Stimulated activated CD4-positive, alpha-beta T cell treated with anti-CD3 and anti-CD28 coated beads, Interleukin-1b, Interleukin-23, amount 100 ng/mL, for 4 hours (primary cell): Measurements from ENCODE around the gene ABHD5.

Source experiments
- DNase-seq, 2 donors: peaks; one replicate each; pipeline ENCODE4 v3.0.0-alpha.2; 2020; ENCODE audit warnings: low read depth in 2 of 2

ABHD5 gene

DNA sequence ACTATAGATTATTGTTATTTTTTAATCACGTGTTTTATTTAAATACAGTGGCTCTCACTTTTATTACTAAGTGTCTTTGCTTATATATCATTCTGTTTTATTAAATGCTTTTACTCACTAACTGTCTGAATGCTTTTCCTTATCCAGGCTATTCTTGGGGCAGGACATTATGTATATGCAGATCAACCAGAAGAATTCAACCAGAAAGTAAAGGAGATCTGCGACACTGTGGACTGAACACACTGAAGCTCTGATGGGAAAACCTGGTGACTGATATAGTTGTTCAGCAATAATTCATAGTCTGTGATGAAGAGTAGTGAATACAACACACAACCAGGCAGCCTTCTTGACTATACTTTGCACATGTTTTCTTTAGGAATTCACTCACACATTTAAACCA is 27.6 kb downstream of the ABHD5 start:
- no peak for DNase-seq

DNA sequence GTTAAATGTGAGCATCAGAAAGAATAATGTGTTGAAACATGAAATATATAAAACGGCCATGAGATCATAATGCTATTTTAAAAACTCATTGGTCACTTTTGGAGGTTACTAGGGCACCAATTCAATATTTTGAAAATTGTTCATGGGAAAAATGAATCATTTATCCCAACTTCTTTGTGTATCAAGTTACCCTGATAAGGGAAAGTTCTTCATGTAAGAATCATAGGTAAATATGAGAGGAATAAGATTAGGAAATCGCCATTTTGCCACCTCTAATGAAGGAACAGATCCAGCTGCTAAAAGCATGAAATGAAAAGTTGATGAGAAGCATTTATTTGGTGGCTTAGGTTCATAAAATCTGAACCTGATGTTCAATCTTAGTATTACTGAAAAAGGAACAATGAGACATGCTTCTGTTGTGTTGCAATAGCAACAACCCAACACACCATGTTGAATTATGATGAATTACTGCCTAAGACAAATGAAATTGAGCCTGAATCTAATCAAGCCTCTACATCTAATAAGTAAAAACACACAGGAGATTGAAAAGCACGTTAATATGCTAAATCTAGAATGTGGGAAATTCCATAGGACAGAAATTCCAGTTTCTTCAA is 32.5 kb downstream of the ABHD5 start:
- no peak for DNase-seq

DNA sequence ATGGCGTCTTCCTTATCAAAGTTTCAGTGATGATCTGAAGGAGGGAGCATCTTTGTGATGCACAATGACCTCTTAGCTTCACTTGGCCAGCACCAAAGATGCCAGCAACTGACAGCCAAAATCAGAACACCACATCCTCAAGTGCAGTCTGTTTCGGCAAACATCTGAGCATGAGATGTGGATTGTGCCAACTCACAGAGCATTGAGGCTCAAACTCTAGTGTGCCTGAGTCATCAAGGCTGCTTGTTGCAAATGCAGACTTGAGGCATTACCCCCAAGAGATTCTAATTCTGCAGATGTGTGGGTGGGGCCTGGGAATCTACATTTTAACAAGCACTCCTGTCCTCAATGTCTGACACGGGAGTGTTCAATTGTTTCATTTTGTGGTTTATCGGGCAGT is 35.8 kb downstream of the ABHD5 start:
- DNase-seq: no peak

DNA sequence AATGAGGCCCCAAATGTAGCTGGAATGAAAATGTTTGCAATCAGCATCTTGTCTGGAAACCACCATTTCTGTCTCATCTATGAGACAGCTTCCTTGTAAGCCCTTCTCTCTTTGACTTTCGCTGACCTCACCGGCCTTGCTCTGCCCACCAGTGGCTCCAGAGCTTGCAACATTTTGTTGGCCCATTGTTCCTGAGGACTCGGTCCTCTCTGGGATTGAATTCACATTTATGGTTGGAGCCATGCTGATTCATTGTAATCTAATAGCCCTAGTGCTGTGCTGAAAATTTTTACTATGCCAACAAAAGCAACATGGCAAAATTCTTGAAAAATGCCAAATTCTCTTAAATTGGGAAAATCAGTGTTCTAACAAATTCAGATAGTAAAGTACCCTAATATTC is 37.2 kb downstream of the ABHD5 start:
- no peak for DNase-seq

DNA sequence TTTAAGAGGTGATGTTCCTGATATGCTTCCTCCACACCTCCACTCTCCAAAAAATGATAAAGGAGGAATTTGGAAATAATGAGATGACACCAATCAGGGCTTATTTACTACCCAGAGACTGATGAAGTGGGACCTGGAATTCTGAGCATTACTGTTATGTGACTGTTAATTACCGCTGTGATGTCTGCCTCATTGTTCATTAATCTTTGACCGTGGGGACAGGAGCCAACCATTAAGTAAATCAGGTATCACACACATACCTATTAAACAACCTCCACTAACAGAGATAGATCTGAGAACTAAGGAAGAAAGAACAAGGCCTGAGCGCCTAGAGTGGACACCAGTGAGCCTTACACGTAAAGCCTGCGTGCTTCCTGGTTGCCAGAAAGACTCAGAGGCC is 37.7 kb downstream of the ABHD5 start:
- DNase-seq: no peak

DNA sequence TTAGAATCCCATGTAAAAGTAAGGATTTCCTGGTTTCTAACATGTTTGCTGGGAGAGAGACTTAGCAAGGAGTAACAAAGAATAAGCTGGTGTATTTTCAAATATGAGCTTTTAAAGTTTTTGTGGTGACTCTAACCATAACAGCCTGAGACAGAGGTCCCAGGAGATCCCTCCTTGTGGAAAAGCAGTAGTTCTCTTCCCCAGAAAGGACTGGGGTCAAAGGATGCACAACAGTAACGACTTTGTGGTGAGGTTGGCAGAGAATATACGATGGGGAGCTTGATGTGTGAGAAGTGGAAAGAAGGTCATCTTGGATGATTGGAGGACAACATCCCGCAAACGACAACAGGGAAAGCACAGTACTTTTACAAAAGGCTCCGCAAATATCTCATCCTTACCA is 38.2 kb downstream of the ABHD5 start:
- DNase-seq: no peak

DNA sequence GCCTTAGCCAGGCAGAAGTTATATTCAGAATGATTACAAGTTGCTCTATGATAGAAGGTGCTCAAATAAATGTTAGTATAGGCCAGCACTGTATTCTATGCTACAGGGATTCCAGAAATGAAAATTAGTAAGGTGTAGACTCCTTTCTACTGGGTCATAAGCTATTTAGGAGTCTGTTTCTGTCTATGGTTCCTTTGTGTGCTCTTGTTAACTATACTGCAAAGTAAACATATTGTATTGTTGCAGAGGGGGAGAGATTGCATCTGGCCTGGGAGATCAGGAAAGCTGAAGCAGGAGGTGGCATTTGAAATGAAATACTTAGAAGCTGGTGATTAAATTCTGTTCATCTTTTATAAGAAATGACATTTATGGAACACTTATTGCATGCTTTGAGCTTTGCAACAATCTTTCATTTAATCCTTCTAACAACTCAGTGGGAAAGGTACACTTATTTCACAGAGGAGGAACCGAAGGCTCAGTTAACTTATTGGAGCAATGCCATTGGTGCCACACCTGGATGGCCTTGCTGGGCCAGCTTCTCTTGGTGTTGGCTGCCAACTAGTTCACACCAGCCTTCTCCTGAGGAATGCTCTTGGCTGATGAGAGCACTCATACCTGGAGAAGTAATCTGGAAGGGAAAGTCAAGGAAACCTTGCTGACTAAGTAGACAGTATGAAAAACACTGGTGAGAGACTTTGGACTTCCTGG is 39.1 kb downstream of the ABHD5 start:
- DNase-seq: no peak

DNA sequence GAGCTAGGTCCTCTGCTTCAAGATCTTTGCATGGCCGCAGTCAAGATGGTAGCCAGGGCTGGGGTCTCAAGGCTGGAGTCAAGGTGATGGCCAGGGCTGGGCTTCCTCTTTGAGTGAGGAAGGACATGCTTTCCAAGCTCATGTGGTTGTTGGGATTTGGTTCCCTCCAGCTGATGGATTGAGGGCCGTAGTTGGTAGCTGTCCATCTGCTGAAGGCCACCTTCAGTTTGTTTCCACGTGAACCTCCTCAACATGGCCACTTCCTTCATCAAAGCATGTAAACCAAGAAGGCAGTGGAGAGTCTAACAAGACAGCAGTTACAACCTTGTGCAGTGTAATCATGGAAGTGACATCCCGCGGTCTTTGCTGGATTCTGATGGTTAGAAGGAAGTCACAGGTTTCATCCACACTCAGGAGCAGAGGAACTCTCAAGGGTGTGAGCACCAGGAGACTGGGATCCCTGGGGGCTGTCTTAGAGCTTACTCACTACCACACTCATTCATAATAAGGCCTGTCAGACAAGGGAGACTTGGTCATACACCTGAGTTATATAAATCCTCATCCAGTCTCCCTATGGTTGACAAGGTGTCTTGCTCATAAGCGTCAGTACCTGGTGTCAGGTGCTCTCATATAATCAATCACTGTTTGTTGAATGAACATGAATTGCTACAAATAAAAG is 42.1 kb downstream of the ABHD5 start:
- DNase-seq: no peak

DNA sequence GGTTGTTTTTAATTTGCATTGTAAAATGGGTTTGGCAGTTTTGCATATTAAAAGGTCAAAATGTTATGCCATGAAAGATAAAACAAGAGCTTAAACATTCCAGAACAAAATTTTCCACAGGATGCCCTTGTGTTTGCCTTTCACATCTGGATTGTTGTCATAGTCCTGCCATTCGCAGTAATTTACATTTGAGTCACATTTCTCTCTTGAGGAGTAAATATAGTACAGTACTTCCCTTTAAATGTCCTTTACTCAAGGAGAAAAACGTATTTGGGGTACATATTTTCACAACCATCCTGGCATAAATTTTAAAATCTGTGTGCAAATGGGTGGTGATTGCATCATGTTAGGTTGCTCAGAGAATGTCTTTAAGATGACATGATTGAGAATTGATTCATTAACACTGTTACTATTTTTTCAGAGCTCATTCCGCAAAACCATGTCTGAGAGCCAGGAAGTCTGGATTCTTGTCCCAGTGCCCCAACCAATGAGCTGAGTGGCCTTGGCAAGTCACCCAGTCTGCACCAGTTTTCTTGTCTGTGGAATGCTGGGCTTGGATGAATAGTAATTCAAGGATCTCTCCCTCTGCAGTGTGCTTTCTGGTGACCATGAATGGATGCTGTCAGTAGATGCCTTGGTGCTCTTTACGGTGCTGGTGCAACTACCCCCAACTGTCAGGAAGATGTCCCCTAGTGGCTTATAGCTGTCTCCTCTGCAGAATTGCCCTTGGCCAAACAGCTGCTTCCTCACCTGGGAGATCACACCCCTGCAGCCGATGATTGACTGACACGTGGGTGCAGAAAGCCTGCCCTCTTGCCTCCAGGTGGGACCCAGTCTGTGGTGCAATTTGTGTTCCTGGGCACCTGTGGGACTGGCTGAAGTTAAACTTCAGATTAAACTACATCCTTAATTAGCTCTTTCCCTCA is 43.0 kb downstream of the ABHD5 start:
- no peak for DNase-seq

DNA sequence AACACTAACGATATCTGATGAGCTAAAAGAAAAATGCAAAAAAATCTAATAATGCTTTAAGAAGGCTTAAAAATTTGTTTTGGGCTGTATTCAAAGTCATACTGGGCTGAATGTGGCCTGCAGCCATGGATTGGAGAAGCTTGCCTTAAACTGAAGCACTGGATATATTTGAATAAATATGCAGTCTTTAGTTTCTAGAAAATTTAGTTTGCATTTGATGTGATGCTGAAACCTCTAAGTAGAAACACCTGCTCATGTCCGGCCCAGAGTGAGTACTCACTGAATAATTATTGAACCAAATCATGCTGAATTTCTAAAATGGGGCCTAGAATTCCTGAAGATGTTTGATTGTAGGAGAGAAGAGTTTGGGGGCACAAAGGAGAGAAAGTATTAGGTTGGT is 43.9 kb downstream of the ABHD5 start:
- DNase-seq: no peak

DNA sequence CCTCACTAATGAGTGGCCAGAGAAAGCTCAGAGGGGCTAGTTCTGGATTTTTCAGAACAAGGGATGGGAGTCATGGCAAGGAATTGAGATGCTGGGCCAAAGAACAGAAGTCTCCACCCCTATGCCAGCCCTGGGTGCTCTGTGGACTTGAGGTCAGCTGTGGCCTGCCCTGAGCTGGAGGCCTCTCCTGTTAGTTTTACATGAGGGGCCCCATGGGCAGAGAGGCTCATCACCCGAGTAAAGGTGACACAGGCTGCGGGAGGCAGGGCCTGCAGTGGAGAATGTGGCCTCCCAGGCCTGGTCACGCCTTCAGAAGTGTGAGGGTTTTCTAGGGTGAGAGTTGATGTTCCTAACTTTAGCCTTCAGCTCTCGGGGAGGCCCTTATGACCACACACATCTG is 44.9 kb downstream of the ABHD5 start:
- no peak for DNase-seq

DNA sequence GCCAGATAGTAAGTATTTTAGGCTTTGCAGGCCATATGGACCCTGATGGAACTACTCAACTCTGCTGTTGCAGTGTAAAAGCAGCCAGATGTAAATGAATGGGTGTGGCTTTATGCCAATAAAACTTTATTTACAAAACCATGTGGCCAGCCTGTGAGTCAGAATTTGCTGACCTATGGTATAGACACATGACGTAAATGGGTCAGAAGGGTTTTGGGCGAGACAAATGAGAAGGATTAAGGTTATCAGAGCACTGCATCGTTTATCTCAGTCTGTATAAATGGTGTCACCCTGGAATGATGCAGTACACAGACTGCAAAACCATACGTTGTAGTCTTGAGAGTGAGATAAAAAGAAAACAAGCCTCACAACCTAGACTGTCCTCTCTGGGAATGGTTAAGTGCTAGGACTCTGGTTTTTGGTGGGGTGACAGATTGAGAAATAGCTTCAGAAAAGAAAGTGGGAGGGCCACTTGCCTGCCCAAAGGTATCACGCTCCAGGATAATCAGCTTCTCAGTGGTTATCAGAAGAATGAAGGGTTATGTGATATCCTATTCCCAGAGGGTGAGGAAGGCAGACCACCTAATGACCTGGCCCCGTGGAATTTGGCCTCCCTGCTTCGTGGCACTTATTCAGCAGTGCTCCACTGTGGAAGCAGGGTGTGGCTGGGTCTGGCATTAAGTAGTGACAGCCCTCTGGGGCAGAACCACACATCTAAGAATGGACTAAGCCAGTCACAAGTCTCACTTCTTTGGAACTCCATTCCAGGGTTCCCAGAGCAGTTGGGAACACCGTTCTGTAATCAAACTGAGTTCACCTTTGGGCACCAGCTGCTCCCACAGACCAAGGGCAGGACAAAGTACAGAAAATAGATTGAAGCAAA is 46.1 kb downstream of the ABHD5 start:
- DNase-seq: no peak

DNA sequence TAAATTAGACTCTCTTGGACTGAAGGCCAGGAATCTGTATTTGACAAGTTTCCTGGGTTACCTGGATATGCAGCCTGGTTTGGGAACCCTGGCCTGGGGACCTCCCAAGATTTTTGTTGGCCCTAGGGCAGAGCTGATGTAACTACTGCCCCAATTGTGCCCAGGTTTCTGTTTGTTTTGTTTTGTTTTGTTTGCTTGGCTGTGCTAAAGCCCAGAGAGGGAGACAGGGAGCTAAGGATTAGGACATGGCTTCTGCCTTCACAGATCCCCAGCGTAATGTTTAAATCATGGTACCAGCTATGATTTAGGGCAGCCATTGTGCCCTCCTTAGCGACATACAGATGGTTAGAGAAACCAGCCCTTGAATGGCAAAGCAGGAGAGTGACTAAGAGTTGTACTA is 47.6 kb downstream of the ABHD5 start:
- DNase-seq: no peak

DNA sequence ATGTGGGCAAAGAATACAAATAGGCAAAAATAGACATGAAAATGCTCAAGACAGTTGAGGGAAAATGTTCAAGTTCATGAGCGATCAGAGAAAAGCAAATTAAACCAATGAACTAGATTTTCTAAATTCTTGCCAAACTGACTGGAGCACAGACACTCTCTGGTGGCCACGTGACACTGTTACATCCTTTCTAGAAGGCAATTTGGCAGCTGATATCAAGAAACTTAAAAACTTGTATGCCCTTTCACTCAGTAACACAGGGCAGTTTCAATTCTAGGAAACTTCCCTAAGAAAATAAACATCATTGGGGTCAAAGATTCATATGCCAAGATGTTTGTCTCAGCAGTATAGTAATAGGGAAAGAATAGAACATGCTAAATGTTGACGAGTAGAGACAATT is 52.2 kb downstream of the ABHD5 start:
- DNase-seq: no peak

DNA sequence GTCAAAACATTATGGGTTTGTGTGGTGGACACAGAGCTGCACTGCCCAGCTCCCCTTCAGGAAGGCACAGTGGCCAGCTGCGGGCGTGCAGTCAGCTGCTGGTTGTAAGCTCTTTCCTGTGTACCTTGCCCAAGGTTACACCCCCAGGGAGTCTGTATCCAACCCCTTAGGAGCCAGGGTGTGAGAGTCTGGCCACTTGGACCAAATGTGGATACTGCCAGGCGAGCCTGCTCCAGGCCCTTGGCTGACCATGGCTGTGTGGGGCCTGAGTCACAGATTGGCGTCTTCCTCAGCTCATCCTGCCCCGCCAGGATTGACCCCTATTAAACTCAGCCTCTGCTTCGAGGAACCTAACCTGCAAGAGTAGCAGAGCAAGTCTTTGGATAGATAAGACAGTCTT is 56.9 kb downstream of the ABHD5 start:
- DNase-seq: no peak

DNA sequence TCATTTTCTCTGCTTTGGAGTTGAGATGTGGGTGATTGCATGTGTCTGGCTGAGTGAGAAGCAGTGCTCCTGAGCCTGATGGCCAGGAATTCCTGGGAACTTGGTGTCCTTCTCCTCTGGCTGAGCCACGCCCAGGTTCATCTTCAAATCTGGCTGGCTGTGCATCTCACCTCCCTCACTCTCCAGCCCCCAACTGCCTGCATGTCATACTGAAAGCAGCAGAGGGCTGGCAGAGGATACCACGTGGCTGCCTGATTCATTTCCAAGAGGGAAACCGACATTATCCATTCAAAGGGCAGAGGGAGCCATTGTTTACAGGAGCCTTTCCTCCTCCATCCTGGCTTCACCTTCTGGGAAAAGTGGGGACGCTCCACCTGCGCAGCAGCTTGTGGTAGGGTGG is 57.4 kb downstream of the ABHD5 start:
- no peak for DNase-seq

DNA sequence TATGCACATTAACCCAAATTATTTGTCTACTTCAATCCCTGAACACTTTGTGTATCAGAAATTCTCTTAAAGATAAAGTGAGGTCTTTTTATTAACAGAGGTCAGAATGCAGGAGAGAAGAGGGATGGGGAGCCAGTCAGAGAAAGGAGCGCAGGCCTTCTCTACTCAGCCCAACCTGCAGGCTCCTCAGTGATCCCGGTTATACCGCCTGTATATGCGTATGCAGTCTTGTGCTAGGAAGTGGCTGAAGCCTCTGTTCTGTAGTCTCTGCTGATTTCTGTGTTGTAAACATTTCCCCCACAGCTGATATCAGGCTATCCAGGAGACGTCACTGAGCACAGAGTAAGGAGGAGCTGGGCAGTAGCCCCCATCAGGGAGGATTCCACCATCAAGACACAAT is 57.9 kb downstream of the ABHD5 start:
- no peak for DNase-seq

DNA sequence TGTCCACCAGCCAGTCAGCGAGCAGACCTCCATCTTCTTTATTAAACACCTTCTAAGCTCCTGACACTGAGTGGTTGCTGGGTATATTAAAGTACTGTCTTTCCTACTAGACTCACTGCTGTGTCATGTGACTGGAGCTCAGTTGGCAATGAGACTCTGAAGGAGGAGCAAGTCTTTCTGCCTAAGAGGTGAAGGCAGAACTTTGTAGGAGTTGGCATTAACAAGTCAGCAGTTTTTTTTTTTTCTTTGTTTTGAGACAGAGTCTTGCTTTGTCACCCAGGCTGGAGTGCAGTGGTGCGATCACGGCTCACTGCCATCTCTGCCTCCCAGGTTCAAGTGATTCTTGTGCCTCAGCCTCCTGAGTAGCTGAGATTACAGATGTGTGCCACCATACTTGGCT is 62.2 kb downstream of the ABHD5 start:
- no peak for DNase-seq

DNA sequence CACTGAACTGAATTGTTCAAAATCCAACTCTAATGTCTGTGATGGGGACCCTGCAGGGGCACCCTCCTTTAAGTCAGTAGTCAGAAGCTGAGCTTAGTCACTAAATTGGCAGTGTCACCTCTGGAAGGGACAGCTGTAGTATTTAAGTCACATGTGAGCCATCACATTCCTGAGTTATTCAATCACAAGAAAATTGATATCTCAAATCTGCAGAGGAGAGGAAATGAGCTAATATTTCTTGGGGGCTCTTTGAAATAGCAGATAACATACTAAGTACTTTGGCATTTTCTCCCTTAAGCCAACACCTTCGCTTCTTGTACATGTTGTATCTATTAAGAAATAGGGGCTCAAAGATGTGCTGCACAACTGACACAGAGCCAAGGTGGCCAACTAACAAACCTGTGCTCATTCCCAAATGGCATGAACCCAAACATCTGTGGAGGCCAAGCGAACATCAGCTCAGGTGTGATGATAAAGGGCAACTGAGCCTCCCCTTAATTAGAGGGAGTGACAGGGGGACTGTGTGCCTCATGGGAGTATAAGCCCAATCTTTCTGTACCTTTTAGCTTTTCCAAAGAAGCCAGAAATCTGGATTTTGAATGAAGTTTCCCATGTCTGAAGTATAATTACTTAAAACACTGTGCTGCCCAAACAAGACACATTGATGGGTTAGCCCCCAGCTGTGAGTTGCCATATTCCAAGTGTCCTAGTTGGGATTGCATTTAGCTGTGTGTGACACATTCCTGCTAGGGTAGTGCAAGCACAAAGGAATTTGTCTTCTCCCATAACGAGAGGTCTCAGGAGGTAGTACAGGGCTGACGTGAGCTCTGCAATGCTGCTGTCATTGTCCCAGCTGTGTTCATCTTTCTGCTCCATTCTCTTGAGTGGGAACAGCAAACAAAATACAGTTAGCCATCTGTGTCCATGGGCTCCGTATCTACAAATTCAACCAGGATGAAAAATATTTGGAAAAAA is 63.3 kb downstream of the ABHD5 start:
- no peak for DNase-seq
